Measurements from ENCODE around the gene PDGFRA. TPM values are rescaled to one million over a fixed set of nuclear protein-coding genes. Genes with fewer than 3 reads are reported as not detected.

PDGFRA gene
- total and polyA plus RNA-seq, 10 of the 15 experiments (the other 5 are each of a cell fraction or from before 2014, with no cell fraction given): 0.01 to 0.28 (median 0.06) TPM; not detected in 5

DNA sequence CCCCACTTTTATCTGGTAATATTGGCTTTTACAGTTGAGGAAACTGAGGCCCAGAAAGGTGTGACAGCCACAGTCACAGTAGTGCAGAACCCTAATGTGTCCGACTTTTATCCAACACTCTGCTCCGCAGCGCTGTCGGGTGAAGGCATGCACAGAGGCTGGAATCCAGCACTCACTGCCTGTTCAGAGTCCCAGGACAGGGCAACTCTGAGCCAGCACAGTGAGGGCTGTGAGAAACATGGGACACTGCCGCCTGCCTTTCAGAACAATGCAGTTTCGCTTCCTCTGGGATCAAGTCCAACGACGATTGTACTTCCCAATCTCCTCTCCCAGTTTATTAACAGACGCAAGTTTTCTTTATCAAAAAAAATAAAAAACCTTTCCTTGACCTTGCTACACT lies 41.9 kb upstream of the PDGFRA start (continued):
- TF ChIP-seq ZNF622 (IDR thresholded peaks at IDR 0.05) (no peak), SMARCA5 (IDR thresholded peaks at IDR 0.05) (no peak)
- TF ChIP-seq, protein P1, sequence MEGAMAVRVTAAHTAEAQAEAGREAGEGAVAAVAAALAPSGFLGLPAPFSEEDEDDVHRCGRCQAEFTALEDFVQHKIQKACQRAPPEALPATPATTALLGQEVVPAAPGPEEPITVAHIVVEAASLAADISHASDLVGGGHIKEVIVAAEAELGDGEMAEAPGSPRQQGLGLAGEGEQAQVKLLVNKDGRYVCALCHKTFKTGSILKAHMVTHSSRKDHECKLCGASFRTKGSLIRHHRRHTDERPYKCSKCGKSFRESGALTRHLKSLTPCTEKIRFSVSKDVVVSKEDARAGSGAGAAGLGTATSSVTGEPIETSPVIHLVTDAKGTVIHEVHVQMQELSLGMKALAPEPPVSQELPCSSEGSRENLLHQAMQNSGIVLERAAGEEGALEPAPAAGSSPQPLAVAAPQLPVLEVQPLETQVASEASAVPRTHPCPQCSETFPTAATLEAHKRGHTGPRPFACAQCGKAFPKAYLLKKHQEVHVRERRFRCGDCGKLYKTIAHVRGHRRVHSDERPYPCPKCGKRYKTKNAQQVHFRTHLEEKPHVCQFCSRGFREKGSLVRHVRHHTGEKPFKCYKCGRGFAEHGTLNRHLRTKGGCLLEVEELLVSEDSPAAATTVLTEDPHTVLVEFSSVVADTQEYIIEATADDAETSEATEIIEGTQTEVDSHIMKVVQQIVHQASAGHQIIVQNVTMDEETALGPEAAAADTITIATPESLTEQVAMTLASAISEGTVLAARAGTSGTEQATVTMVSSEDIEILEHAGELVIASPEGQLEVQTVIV (IDR thresholded peaks at IDR 0.05; ENCODE audit: borderline replicate concordance, partially characterized antibody): no peak

DNA sequence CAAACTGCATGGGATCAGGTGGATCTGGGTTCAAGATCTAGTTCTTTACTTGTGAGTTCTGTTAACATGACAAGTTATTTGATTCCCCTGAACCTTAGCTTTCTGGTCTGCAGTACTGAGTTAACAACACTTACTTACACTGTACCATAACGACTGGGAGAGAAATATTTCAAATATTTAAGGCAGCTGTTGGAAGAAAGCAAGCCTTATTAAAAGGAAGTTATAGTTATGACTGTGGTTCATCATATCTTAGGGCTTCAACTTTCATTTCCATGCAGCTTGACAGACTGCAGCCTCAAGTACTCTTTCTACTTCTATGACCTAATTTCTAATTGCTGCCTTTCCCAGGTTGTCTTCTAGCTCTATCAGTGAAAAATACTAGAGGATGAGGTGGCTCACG lies 40.0 kb upstream of the PDGFRA start:
- ATAC-seq (no peak), FAIRE-seq (no peak), DNase-seq (ENCODE audit: low read depth, low spot score) (no peak)
- Histone ChIP-seq H3K4me2 (ENCODE audit: control insufficient read depth, insufficient read depth) (no peak overlapping the region), H3K4me1 (ENCODE audit: control insufficient read depth, insufficient read depth, low read length) (no peaks in the 10 kb centered on the region), H3K36me3 (ENCODE audit: control insufficient read depth in 2 of 2, insufficient read depth in 2 of 2, low read length in 1 of 2) (no peaks in the 10 kb centered on the region), H3K4me3 (no peak overlapping the region), H3K27ac (ENCODE audit: control insufficient read depth, insufficient read depth) (no peak overlapping the region), H4K20me1 (ENCODE audit: control insufficient read depth, insufficient read depth) (no peaks in the 10 kb centered on the region), H3K9ac (ENCODE audit: control insufficient read depth, insufficient read depth, low read length) (no peak overlapping the region), H2AFZ (ENCODE audit: control insufficient read depth, low read depth, low read length) (no peak overlapping the region), H3K9me3 (replicated peaks; ENCODE audit: control insufficient read depth, insufficient read depth, low read length) (no peaks in the 10 kb centered on the region), H3K79me2 (ENCODE audit: control insufficient read depth, insufficient read depth, low read length) (no peaks in the 10 kb centered on the region), H3K27me3 (replicated peaks in 1 of 2; ENCODE audit: control insufficient read depth in 2 of 2, insufficient read depth in 2 of 2, low read length in 1 of 2) (peaks cover 0 to 2% of the 10 kb centered on the region in 2 experiments; a peak in 3 of 4 replicates)
- SMC1A ChIA-PET (ENCODE audit: uncharacterized antibody, unreplicated experiment): interaction anchor here (0.6 kb wide), 1 partner anchor 76 kb away, joined by 3 read pairs; no protein-coding TSS in a partner anchor
- BruUV-seq (replicated peaks): no TSS peak
- 3% methylated on average over 2 of the region's 2 CpGs for WGBS (ENCODE audit: insufficient coverage, insufficient replicate concordance, low lambda C conversion rate, missing lambda C conversion rate)
- CTCF ChIA-PET: no interaction called here
- intact Hi-C loops (cut with micrococcal nuclease; ENCODE audit: unreplicated experiment): no loop called here
- in situ Hi-C loops (cut with MboI): no loop called here
- RAD21 ChIA-PET (ENCODE audit: unreplicated experiment): no interaction called here
- POLR2A ChIA-PET: interaction anchor here (0.6 kb wide), 1 partner anchor 1526 kb away, joined by 3 read pairs; no protein-coding TSS in a partner anchor
- TF ChIP-seq STAT1 (conservative IDR thresholded peaks at IDR 0.05): no peak
- no peak for TF ChIP-seq YY1 (IDR thresholded peaks at IDR 0.05; ENCODE audit: low read depth, low read length)
- no peak for TF ChIP-seq LARP7 (IDR thresholded peaks at IDR 0.05)
- TF ChIP-seq RCOR1 (conservative IDR thresholded peaks at IDR 0.05; ENCODE audit: low read depth, low read length): no peak
- TF ChIP-seq, protein P2, sequence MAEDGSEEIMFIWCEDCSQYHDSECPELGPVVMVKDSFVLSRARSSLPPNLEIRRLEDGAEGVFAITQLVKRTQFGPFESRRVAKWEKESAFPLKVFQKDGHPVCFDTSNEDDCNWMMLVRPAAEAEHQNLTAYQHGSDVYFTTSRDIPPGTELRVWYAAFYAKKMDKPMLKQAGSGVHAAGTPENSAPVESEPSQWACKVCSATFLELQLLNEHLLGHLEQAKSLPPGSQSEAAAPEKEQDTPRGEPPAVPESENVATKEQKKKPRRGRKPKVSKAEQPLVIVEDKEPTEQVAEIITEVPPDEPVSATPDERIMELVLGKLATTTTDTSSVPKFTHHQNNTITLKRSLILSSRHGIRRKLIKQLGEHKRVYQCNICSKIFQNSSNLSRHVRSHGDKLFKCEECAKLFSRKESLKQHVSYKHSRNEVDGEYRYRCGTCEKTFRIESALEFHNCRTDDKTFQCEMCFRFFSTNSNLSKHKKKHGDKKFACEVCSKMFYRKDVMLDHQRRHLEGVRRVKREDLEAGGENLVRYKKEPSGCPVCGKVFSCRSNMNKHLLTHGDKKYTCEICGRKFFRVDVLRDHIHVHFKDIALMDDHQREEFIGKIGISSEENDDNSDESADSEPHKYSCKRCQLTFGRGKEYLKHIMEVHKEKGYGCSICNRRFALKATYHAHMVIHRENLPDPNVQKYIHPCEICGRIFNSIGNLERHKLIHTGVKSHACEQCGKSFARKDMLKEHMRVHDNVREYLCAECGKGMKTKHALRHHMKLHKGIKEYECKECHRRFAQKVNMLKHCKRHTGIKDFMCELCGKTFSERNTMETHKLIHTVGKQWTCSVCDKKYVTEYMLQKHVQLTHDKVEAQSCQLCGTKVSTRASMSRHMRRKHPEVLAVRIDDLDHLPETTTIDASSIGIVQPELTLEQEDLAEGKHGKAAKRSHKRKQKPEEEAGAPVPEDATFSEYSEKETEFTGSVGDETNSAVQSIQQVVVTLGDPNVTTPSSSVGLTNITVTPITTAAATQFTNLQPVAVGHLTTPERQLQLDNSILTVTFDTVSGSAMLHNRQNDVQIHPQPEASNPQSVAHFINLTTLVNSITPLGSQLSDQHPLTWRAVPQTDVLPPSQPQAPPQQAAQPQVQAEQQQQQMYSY (CRISPR knock-in tag; IDR thresholded peaks at IDR 0.05): no peak
- no peak for TF ChIP-seq IKZF2 (IDR thresholded peaks at IDR 0.05)
- TF ChIP-seq KLF5 (IDR thresholded peaks at IDR 0.05; ENCODE audit: partially characterized antibody): no peak
- TF ChIP-seq, protein P3, sequence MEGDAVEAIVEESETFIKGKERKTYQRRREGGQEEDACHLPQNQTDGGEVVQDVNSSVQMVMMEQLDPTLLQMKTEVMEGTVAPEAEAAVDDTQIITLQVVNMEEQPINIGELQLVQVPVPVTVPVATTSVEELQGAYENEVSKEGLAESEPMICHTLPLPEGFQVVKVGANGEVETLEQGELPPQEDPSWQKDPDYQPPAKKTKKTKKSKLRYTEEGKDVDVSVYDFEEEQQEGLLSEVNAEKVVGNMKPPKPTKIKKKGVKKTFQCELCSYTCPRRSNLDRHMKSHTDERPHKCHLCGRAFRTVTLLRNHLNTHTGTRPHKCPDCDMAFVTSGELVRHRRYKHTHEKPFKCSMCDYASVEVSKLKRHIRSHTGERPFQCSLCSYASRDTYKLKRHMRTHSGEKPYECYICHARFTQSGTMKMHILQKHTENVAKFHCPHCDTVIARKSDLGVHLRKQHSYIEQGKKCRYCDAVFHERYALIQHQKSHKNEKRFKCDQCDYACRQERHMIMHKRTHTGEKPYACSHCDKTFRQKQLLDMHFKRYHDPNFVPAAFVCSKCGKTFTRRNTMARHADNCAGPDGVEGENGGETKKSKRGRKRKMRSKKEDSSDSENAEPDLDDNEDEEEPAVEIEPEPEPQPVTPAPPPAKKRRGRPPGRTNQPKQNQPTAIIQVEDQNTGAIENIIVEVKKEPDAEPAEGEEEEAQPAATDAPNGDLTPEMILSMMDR (IDR thresholded peaks at IDR 0.05 in 2 of 3, conservative IDR thresholded peaks at IDR 0.05 in 1 of 3; ENCODE audit: control insufficient read depth in 2 of 3, extremely low read depth in 1 of 3, insufficient read depth in 1 of 3, low read depth in 3 of 3, low read length in 3 of 3): no peak
- no peak for TF ChIP-seq ZNF207 (IDR thresholded peaks at IDR 0.05; ENCODE audit: borderline replicate concordance)
- TF ChIP-seq, protein P4, sequence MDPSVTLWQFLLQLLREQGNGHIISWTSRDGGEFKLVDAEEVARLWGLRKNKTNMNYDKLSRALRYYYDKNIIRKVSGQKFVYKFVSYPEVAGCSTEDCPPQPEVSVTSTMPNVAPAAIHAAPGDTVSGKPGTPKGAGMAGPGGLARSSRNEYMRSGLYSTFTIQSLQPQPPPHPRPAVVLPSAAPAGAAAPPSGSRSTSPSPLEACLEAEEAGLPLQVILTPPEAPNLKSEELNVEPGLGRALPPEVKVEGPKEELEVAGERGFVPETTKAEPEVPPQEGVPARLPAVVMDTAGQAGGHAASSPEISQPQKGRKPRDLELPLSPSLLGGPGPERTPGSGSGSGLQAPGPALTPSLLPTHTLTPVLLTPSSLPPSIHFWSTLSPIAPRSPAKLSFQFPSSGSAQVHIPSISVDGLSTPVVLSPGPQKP (IDR thresholded peaks at IDR 0.05; ENCODE audit: low read depth, low read length): no peak
